Thoracic aorta (tissue), 2 donors: ENCODE measurements around the gene CFAP92. TPM values are rescaled to one million over a fixed set of nuclear protein-coding genes. Genes with fewer than 3 reads are reported as not detected.

Experiments
- ATAC-seq: fragments of 150-250 bp; one replicate; pipeline ENCODE4 v1.8.0; 2017; ENCODE audit warnings: low read depth; ENCODE audit not compliant: insufficient number of reproducible peaks, low FRiP score
- DNase-seq: peaks from one replicate; pipeline ENCODE4 v3.0.0-alpha.2; 2020; ENCODE audit warnings: low spot score
- H3K27ac ChIP-seq, 2 donors: fragments of 200-600 bp; sonication (generic); 1 replicate in 1 of 2; 2 replicates in 1 of 2; pipeline ENCODE4 v1.5.1; 2016; ENCODE audit warnings: mild to moderate bottlenecking in 2 of 2, moderate library complexity in 2 of 2
- H3K27me3 ChIP-seq: fragments of 200-600 bp; sonication (generic); replicated peaks from 2 replicates; pipeline ENCODE4 v1.6.0; 2016; ENCODE audit warnings: mild to moderate bottlenecking; ENCODE audit not compliant: insufficient read depth
- H3K36me3 ChIP-seq: fragments of 200-600 bp; sonication (generic); one replicate; pipeline ENCODE4 v1.5.1; 2016
- H3K4me1 ChIP-seq, 2 donors: fragments of 200-600 bp; sonication (generic); 1 replicate in 1 of 2; 2 replicates in 1 of 2; pipeline versions ENCODE4 v1.5.1 to v1.6.0; 2016; ENCODE audit warnings: low read depth in 2 of 2, mild to moderate bottlenecking in 1 of 2; ENCODE audit not compliant: control insufficient read depth in 1 of 2
- H3K4me3 ChIP-seq: fragments of 200-600 bp; sonication (generic); 2 replicates; pipeline ENCODE4 v1.5.1; 2016; ENCODE audit warnings: mild to moderate bottlenecking
- H3K9me3 ChIP-seq: fragments of 200-600 bp; sonication (generic); 2 replicates; pipeline ENCODE4 v1.5.1; 2016
- CTCF ChIP-seq: fragments of 200-600 bp; sonication (generic); IDR thresholded peaks from one replicate; pipeline ENCODE4 v1.5.1; 2019; ENCODE audit warnings: antibody characterized with exemption
- total RNA-seq, 2 donors: library from RNA; depleted of rRNA; stranded (reverse); fragments of >200 nt; gene quantifications; one replicate each; pipeline versions ENCODE4 v1.1.0 to v1.2.3, GENCODE V29; 2016

Gene CFAP92
- total RNA-seq, 2 donors from 2014 or later: 0.68 TPM; not detected in 1

DNA sequence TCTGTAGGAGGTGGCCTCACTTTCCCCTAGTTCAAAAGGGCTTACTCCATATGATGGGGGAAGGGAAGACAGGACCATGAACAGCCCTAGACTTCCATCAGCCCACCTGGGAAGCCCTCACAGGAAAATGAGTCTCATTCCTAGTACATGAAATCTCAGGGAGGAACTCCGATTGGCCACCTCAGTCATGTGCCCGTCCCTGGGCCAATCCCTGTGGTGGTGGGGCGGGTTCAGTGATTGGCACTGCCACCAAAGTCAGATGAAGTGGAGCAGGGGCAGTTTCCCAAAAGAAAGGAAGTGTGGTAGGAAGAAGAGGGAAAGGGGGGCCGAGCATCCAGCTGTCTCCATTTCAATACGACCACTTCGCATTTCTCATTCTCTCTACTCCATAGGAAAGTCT lies 40.8 kb upstream of the CFAP92 start:
- Histone ChIP-seq H3K27me3 (no peaks in the 10 kb centered on the region), H3K27ac (no peak overlapping the region), H3K4me1 (peaks cover 0 to 4% of the 10 kb centered on the region in 2 donors), H3K9me3 (no peaks in the 10 kb centered on the region), H3K36me3 (no peaks in the 10 kb centered on the region), H3K4me3 (no peak overlapping the region)
- TF ChIP-seq CTCF: no peak
- DNase-seq: no peak
- ATAC-seq: no peak

GRCh38 chr3:129033633-129034321 lies 39.9 kb upstream of the CFAP92 start:
- Histone ChIP-seq H3K4me1 (no peaks in the 10 kb centered on the region), H3K9me3 (no peaks in the 10 kb centered on the region), H3K27ac (no peak overlapping the region), H3K36me3 (no peaks in the 10 kb centered on the region), H3K27me3 (no peaks in the 10 kb centered on the region), H3K4me3 (no peak overlapping the region)
- ATAC-seq (no peak), DNase-seq (no peak)
- TF ChIP-seq CTCF: no peak

- DNase-seq (no peak), ATAC-seq (no peak)
- Histone ChIP-seq H3K4me3 (no peak overlapping the region), H3K4me1 (no peaks in the 10 kb centered on the region), H3K27me3 (no peaks in the 10 kb centered on the region), H3K27ac (no peak overlapping the region), H3K36me3 (no peaks in the 10 kb centered on the region), H3K9me3 (no peaks in the 10 kb centered on the region)
- no peak for TF ChIP-seq CTCF
These were observed 39.3 kb upstream of the CFAP92 start for GRCh38 chr3:129033151-129033550.

- Histone ChIP-seq H3K9me3 (no peaks in the 10 kb centered on the region), H3K27ac (no peak overlapping the region), H3K36me3 (no peaks in the 10 kb centered on the region), H3K27me3 (no peaks in the 10 kb centered on the region), H3K4me1 (no peaks in the 10 kb centered on the region), H3K4me3 (no peak overlapping the region)
- no peak for TF ChIP-seq CTCF
- ATAC-seq: no peak
- DNase-seq: no peak
These were observed 38.8 kb upstream of the CFAP92 start for GRCh38 chr3:129032716-129033115.

DNA sequence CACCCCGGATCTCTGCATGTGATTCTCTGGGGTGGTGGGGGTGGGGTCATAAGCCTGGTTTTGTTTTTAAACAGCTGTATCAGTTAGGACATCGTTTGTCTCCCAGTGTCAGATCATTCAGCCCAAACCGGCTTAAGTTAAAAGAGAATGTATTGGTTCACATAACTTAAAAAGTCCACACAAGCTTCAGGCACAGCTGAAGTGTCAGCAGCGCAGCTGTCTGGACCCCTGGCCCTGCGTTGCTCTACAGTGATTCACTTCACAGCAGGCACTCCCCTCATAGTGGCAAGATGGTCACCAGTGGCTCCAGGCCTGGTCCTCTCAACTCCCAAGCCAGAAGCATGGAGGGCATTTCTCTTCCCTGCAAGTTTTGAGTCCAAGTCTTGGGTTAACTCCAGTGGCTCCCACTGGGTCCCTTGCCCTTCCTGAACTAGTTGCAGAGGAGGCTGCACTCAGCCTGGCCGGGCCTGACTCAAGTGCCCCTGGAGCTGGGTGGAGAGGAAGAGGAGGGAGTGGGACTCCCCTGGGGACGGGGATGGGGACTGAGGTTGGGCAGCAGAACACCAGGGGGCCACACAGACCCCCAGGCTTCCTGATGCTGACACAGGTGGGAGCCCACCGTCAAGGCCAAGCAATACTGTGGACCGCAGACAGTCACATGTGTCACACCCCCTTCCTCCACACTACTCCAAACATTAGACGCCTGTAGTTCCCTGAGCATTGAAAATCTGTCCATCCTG lies 37.8 kb upstream of the CFAP92 start:
- TF ChIP-seq CTCF: no peak
- H3K27ac ChIP-seq: no peak overlapping the region
- DNase-seq (no peak), ATAC-seq (no peak)
- H3K9me3 ChIP-seq: no peaks in the 10 kb centered on the region
- H3K36me3 ChIP-seq: no peaks in the 10 kb centered on the region
- H3K4me3 ChIP-seq: no peak overlapping the region
- H3K27me3 ChIP-seq: no peaks in the 10 kb centered on the region
- H3K4me1 ChIP-seq: peaks cover 0 to under 1% of the 10 kb centered on the region in 2 donors
